Lower leg skin (tissue), 4 donors: Measurements from ENCODE around the gene RUNX2. TPM values are rescaled to one million over a fixed set of nuclear protein-coding genes. Genes with fewer than 3 reads are reported as not detected.

Experiments
- DNase-seq, 2 donors: peaks; one replicate each; pipeline ENCODE4 v3.0.0-alpha.2; 2019; ENCODE audit warnings: low spot score in 2 of 2
- H3K4me3 ChIP-seq: fragments of 200-600 bp; sonication (generic); 2 replicates; pipeline ENCODE4 v1.5.1; 2017; ENCODE audit warnings: mild to moderate bottlenecking, low read depth; ENCODE audit not compliant: poor library complexity, severe bottlenecking
- CTCF ChIP-seq, 3 donors: fragments of 450-650 bp; IDR thresholded peaks; one replicate each; pipeline ENCODE4 v1.5.1; 2016; ENCODE audit warnings: antibody characterized with exemption in 3 of 3, mild to moderate bottlenecking in 3 of 3, moderate library complexity in 2 of 3
- POLR2A ChIP-seq, 2 donors: fragments of 450-650 bp; IDR thresholded peaks; one replicate each; pipeline ENCODE4 v1.6.1; 2016 to 2017; ENCODE audit warnings: antibody characterized with exemption in 2 of 2, mild to moderate bottlenecking in 1 of 2, moderate library complexity in 1 of 2
- WGBS, 2 donors: methylation state at CpG; one replicate each; pipeline ENCODE4 v1.1.5; 2018; 5-methylcytosine and 5-hydroxymethylcytosine counted together
- intact Hi-C: fragments of 100-400 bp; cut with DNase I; formaldehyde crosslinking; loops from one replicate; pipeline ENCODE4 v1.15.0; 2023; ENCODE audit warnings: low total_unique reads
- total RNA-seq, 4 donors: library from RNA; depleted of rRNA; stranded (reverse); fragments of >200 nt; gene quantifications; one replicate each; pipeline ENCODE4 v1.1.0, GENCODE V29; 2016

The RUNX2 gene
- total RNA-seq, 4 donors from 2014 or later, result 1.8 to 4.8 (median 3.1) TPM

- H3K4me3 ChIP-seq, result peak overlapping the region; percentile 31
- DNase-seq, result peak in 1 of 2 donors; percentile 86
- WGBS, 2 donors, result 1 to 3% methylated on average over 21 of the region's 21 CpGs
- intact Hi-C loops, result no loop called here
- TF ChIP-seq POLR2A (IDR thresholded peaks at IDR 0.05) (no peak), CTCF (IDR thresholded peaks at IDR 0.05) (no peak)
Measured at GRCh38 chr6:45378334-45378926, 50.3 kb downstream of the RUNX2 start.

DNA sequence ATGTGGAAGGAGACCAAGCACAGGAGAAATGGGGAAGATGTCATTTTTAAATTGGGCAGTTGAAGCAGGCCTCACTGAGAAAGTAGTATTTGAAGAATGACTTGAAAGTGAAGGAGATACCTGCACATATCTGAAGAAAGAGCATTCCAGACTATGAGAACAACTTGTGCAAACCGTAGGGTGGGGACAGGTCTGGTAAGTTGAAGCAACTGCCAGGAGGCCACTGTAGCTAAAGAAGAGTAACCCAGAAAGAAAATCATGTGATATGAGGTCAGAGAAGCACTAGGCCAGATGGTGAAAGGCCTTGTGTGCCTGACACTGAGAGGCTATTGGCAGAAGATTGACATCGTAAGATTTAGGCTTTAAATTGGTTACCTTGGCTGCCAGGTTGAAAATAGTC, 54.3 kb downstream of the RUNX2 start:
- DNase-seq, result no peak
- H3K4me3 ChIP-seq, result no peak overlapping the region
- intact Hi-C loops, result no loop called here
- WGBS, 2 donors, result 78 to 84% methylated on average over 2 of the region's 2 CpGs
- TF ChIP-seq POLR2A (IDR thresholded peaks at IDR 0.05) (no peak), CTCF (IDR thresholded peaks at IDR 0.05) (no peak)

DNA sequence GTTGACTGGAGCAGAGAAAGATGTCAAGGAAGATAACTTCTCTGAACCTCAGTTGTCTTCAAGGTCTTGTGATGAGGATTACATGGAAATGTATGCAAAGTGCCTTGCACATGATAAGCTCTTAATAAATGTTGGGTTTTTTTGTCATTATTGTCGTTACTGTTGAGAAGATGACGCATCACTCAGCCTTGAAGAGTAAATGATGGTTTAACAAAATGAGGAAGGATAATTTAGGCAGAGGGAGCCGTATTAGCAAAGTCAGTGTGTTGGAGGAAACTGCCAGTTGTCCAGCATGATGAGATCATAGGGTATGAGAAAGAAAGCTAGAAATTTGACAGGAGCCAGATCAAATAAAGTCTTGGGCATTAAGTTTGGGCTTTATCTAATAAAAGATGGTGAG, 58.4 kb downstream of the RUNX2 start:
- intact Hi-C loops, result no loop called here
- TF ChIP-seq CTCF (IDR thresholded peaks at IDR 0.05), result no peak
- TF ChIP-seq POLR2A (IDR thresholded peaks at IDR 0.05), result no peak
- 81 to 88% methylated on average over 3 of the region's 3 CpGs for WGBS, 2 donors
- H3K4me3 ChIP-seq, result no peak overlapping the region
- DNase-seq, result no peak

GRCh38 chr6:45387236-45387635, 59.1 kb downstream of the RUNX2 start:
- no peak overlapping the region for H3K4me3 ChIP-seq
- no peak for DNase-seq
- 95 to 96% methylated on average over 5 of the region's 5 CpGs for WGBS, 2 donors
- TF ChIP-seq CTCF (IDR thresholded peaks at IDR 0.05), result no peak
- TF ChIP-seq POLR2A (IDR thresholded peaks at IDR 0.05), result no peak
- intact Hi-C loops, result no loop called here

GRCh38 chr6:45388328-45388727, 60.2 kb downstream of the RUNX2 start:
- TF ChIP-seq POLR2A (IDR thresholded peaks at IDR 0.05), result no peak
- no peak for TF ChIP-seq CTCF (IDR thresholded peaks at IDR 0.05)
- no peak overlapping the region for H3K4me3 ChIP-seq
- no peak for DNase-seq
- WGBS, 2 donors, result 30 to 36% methylated on average over 3 of the region's 3 CpGs
- intact Hi-C loops, result no loop called here

DNA sequence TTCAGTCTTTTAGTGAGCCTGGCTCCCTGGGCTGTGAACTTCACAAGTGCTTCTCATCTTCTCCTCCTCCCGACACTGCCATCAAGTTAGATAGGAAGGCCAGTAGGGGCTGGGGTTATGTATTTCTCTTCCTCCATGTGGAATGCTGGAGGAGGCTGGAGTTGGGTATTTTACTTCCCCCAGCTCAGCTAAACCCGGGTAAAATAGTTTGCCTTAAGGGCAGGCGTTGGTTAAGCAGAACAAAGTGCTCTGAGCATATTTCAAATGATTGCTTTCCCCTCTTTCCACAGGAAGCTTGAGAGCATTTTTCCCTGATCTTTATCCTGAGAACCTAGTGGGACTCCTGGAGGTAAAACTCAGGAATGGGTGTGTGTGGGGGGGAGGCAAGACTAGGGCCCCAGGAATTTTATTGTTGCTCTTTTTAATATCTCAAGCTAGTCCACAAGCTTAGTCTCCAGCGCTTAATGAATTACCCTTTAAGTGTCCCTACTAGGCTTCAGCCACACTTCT, 66.5 kb downstream of the RUNX2 start:
- H3K4me3 ChIP-seq, result no peak overlapping the region
- DNase-seq, result no peak
- TF ChIP-seq POLR2A (IDR thresholded peaks at IDR 0.05), result no peak
- no peak for TF ChIP-seq CTCF (IDR thresholded peaks at IDR 0.05)
- WGBS, 2 donors, result 80 to 82% methylated on average over 4 of the region's 4 CpGs
- intact Hi-C loops, result no loop called here
